Activated CD8-positive, alpha-beta memory T cell treated with anti-CD3 and anti-CD28 coated beads, Interleukin-2, amount 10 ng/mL, durations not matched to agents 7 days and 5 days (primary cell): ENCODE measurements around the gene RNFT1. TPM values are rescaled to one million over a fixed set of nuclear protein-coding genes. Genes with fewer than 3 reads are reported as not detected.

Experiments used
- ATAC-seq: fragments of 150-1000 bp; cut with Tn5 transposase; one replicate; pipeline ENCODE4 v1.10.0; 2021; ENCODE audit warnings: moderate library complexity
- CTCF ChIA-PET: fragments of 350-600 bp; sonication (Branson Sonifier 250); formaldehyde crosslinking; loops from one replicate; lab custom pipeline; 2021; ENCODE audit warnings: antibody characterized with exemption; lab: Charles Lee
- DNase-seq: peaks from one replicate; pipeline ENCODE4 v3.0.0-alpha.2; 2020
- H3K27ac Mint-ChIP-seq: one replicate; pipeline ENCODE4 v1.8.0; 2021; ENCODE audit warnings: mild to moderate bottlenecking, mixed read lengths
- H3K27me3 Mint-ChIP-seq: one replicate; pipeline ENCODE4 v1.8.0; 2021; ENCODE audit warnings: mixed read lengths
- H3K36me3 Mint-ChIP-seq: one replicate; pipeline ENCODE4 v1.8.0; 2021; ENCODE audit warnings: mild to moderate bottlenecking, mixed read lengths
- H3K4me1 Mint-ChIP-seq: one replicate; pipeline ENCODE4 v1.8.0; 2021; ENCODE audit warnings: mixed read lengths
- H3K4me3 Mint-ChIP-seq: one replicate; pipeline ENCODE4 v1.8.0; 2021; ENCODE audit warnings: mild to moderate bottlenecking, moderate library complexity, mixed read lengths
- H3K9me3 Mint-ChIP-seq: one replicate; pipeline ENCODE4 v1.8.0; 2022; ENCODE audit warnings: low read depth, mixed read lengths
- total RNA-seq, 2 experiments: library from RNA; stranded (reverse); gene quantifications; one replicate each; pipeline ENCODE4 v1.2.3, GENCODE V29; 2021

RNFT1 gene
- total RNA-seq, 2 experiments from 2014 or later, result 16.7 to 17.1 TPM

- Mint-ChIP-seq H3K4me3 (no peak overlapping the region), H3K36me3 (peaks cover 17% of the 10 kb centered on the region), H3K4me1 (peaks cover 9% of the 10 kb centered on the region), H3K27ac (no peak overlapping the region), H3K27me3 (no peaks in the 10 kb centered on the region), H3K9me3 (no peaks in the 10 kb centered on the region)
- CTCF ChIA-PET, result no interaction called here
- ATAC-seq, result no peak
- DNase-seq, result no peak
Measured at GRCh38 chr17:59903455-59903854, 61.1 kb downstream of the RNFT1 start.

Other genes starting within 250 kb of the RNFT1 start
- 10 to 100 TPM; 14.3 to 15.5 TPM for gene TUBD1, start 71.8 kb downstream of the RNFT1 start, total RNA-seq
- gene RPS6KB1, start 71.6 kb downstream of the RNFT1 start, total RNA-seq, result 10 to 100 TPM; 52.3 to 58.6 TPM
- 10 to 100 TPM; 23.1 to 23.6 TPM for gene HEATR6, start 114.2 kb upstream of the RNFT1 start, total RNA-seq
- not detected for gene CA4, start 185.2 kb upstream of the RNFT1 start, total RNA-seq